ENCODE results near the gene NRP2.

The NRP2 gene

DNA sequence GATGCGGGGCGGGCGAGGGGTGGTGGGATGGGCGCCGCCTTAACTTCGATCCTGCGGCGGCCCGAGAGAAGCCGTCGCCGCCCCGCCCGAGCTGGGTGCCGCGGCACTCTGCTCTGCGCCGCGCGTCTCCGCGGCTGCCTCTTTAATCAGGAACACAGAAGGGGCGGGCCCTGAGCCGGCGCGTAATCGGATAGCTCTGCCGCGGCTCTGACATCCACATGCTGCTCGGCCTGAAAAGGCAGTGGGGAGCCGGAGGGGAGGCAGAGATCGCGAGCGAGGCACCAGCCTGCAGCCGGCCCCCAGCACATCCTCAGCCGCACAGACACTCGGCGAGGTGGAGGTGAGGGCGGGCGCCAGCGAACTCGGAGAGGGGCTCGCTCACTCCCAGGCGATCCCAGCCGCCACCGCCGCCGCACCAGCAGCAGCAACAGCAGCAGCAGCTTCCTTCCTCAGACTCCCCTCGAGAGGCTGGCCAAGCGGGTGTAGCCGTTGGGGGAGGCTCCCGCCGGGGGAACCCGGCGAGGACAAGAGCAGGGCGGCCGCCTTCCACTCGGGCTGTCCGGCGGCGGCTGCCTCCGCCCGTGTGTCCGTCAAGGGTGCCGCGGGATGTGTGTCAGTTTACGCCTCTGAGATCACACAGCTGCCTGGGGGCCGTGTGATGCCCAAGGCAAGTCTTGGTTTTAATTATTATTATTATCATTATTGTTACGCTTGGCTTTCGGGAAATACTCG, at the start of gene NRP2:
Gene NRP2 (plus strand): TSS at position 263 of the 732 bp plus-strand sequence. CDS start 790 bp downstream, outside the sequence.
- peak; percentile 48 for DNase-seq

- DNase-seq: no peak
Measured at GRCh38 chr2:205633994-205634393, 48.3 kb upstream of the NRP2 start.

DNA sequence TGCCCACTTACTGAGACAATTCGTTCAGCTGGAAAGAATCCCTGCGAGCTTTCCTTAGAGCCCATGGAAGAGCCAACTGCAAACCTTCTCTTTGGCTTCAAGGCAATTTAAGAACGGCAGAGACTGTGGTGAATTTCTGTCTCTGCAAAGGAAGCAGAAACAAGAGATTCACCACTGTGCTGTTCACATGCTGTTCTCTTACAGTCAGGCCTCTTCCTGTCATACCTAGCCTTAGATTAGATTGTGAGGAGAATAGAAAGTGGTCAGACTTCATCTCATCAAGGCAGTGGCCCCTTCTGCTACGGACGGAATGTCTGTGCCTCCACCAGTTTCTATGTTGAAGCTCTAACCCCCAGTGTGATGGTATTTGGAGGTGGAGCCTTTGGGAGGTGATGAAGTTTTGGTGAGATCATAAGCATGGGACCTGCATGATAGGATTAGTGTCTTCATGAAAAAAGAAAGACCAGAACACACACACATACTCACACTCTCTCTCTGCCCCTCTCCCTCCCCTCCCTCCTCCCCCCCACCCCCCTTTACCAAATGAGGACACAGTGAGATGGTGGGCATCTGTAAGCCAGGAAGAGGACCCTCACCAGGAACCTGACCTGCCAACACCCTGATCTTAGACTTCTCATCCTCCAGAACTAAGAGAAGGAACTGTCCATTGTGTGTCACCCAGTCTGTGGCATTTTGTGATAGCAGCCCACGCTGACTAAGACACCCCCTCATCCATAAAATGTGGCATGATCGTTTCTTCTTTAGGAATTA, 45.6 kb upstream of the NRP2 start:
- no peak for DNase-seq

GRCh38 chr2:205637320-205637602, 45.0 kb upstream of the NRP2 start:
- DNase-seq: no peak

DNA sequence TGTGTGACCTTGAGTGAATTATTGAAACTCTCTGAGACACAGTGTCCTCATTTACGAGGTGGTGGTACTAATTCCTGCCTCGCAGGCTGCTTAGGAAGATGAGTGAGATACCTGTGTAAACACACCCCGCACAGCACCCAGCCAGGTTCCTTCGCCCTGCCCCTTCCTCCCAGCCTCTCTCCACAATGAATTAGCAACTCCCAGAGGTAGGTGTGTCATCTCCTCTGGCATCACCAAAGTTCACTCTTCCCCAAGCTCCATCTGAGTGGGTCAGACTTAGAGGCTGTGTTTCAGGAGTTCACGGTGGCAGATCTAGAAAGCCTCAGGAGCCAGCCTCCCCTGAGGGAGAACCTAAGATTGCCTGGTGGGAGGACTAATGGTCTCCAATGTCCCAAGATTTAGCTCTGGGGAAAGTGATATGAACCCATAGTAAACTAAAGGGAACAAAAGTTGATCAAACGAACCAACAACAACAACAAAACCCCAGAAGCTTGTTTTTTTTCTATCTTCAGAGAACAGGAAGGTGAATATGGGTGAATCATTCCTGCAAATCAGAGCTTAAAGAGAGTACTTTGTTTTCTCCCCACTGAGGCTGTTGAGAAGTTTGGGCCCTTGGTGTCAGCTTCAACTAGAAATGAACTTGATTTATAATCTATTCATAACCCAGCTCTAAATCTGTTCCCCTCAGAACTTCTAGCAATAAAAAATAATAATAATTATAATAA, 44.4 kb upstream of the NRP2 start:
- no peak for DNase-seq

DNA sequence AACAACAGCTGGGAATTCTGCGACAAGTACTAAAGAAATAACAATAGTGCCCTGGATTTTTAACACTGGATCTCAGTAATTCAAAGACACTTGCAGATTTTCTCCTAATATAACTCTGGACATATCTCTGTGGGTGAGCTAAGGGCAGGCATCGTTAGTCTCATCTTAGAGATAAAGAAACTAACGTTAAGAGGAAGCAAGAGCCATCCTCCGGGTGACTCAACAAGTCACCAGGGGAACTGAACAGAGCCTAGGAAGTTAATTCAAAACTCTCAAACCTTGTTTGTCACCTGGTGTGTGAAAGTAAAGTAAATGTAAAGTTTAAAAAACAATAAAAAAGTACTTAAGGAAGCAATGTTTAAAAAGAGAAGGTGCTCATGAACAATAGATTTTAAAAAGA, 41.6 kb upstream of the NRP2 start:
- no peak for DNase-seq

DNA sequence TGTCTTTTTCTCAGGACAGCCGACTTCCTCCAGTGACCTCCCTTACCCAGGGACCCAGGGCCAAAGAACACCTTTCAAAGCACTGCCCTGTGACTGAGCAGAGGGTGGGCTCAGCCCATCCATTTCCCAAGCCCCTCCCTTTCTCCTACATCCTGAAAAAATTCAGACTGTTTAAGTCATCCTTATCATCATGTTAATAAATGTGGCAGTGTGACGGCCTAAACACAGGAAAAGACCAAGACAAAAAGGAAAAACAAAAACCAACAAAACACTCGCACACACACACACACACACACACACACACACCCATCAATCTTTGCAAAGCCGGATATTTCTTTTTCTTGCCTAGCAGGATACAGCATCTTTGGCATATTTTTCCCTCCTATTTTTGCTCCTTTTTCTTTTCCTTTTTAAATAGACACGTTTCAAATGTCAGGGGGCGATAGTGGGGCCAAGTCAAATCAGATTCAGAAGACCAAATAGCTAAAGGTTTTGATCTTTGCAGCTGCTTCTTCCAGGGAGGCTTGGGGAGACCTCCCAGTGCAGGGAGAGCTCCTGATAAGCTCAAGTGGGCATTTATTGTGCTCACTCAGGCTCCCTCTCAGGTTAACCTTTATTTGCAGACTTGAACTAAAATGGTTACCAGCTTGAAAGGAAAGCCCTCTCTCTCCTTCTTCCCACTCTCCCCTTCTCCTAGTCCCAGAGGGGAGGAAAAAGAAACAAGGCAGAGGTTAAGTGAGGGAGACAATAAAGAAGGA, 39.5 kb upstream of the NRP2 start:
- no peak for DNase-seq

DNA sequence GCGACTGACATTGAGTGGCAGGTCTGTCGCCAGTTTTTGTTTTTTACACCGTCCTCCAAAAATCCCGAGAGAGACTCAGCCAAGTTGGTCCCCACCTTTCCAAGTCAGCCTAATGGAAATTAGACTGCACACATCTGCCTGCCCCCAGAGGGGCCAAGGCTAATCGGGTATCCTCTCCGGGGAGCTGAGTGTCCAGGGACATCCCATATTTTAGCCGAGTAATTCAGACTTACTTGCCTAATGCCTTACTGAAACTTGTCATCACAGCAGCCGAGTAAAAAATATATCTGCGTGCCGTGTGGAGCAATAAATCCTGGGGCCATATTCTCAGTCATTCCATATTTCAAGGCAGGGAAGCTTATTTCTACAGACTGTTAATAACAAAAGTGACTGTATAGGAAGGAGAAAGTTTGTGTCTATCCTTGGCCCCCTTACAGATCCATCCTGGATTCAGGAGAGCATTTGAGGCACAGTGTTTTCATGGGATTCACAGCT, 38.9 kb upstream of the NRP2 start:
- no peak for DNase-seq

DNA sequence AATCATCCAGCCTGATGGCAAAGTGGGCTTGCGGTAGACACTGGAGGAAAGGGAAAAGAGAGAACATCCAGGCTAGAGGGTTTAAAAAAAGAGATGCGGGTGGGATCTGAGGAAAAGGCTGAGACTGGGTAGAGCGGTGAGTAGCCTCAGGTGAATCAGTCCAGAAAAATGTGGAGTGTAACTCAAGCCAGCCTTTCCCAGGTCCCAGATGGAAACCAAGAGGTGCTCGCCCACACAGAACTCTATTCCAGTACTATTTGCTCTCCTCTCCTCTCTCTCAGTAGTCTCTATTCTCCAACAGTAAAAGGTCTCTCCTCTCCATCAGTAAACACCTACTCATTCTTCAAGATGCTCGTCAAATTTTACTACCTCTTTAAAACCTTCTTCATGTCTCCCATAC, 38.3 kb upstream of the NRP2 start:
- DNase-seq: no peak

GRCh38 chr2:205646680-205647079, 35.6 kb upstream of the NRP2 start:
- no peak for DNase-seq

DNA sequence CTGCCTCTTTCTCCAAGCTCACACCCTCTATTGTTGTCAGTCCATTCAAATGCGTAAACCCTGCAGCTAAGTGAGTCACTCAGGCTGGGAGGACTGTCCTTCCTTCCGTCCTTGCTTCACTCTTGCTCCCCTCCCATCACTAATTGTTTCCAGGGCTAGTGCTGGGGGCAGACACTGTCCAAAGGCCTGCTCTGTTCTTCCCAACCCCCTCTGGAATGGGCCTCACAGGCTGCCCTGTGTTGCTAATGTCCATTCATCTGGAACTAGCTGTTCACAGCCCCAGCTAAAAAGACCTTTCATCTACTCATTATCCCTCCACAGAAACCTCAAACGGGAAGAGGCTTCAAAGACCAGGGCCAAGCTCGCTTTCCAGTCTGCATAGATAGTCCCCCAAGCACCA, 31.9 kb upstream of the NRP2 start:
- no peak for DNase-seq

GRCh38 chr2:205650931-205651330, 31.4 kb upstream of the NRP2 start:
- DNase-seq: no peak

GRCh38 chr2:205651719-205652118, 30.6 kb upstream of the NRP2 start:
- DNase-seq: no peak

DNA sequence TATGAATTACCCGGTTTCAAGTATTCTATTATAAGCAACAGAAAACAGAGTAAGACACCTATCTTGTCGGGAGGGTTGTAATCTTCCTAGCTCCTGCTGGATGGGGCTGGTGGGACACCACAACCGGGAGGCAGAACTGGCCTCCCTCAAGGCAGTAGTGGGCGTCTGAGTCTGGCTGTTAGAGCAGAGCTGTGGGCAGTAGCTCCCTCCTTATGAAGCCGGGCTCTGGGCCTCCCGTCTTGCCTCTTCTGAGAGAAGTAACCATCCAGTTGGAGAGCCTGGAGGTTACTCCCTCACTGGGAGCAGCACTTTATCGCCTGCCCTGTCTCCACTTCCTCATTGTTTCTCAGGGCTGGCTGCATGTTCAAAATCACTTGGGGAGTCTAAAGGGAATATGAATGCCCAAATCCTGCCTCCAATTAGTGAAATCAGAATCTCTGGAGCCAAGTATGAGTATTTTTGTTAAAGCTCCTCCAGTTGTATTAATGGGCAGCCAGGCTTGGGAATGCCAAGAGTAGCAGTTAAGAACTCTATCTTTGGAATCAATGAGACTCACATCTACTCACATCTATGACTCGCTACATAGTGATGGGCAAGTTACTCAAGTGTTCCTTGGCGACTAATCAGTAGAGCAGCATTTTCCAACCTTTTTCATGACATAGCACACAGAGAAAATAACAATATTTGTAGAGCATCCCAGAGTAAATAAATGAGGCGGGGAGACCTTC, 27.3 kb upstream of the NRP2 start:
- DNase-seq: no peak

DNA sequence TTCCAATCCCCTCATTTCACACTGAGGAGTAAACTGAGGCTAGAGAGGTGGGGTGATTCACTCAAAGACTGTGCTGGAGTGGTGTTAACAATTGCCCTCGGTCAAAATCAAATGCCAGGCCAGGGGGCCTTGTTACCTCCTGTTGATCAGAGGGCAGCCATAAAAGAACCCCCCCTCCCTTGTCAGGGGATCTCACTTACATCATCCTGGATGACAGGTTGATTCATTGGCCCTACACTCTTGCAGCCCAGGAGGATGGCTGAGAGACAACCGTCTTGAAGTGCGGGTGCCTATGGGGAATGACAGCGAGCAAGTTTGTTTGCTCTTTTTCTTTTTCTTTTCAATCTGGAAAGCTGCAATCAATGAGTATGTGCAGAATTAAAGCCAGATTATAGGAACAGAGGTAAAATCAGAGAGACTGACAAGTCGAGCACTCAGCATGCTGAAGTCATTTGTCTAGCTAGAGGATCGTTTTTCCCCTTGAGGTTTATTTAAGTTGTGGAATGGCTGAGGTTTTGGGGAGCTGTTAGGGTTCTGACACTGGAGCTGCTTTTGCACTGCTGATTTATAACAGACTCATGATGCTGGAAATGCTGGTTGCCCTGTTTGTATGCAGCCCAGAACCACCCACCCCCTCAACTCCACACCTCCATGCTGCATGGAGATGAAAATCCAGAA, 26.4 kb upstream of the NRP2 start:
- DNase-seq: no peak

- no peak for DNase-seq
Measured at GRCh38 chr2:205656461-205656860, 25.8 kb upstream of the NRP2 start.

- no peak for DNase-seq
Measured at GRCh38 chr2:205656941-205657340, 25.4 kb upstream of the NRP2 start.

DNA sequence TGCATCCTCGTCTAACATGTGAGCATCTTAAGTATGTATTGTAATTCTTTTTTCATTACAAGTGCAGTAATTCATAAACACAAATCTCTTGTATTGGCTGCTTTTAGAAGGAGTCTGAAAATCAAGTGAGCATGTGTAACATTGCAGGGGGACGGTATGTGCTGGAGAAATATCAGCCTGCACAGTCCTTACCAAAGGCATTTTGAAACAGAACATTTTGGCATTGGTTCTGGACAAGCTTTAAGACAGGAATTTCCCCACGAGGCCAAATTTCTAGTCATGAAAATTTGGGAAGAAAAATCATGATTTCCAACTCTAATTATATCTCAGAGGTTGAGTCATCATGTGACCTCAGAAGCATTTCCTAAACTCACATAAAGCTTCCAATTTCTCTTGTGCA, 24.7 kb upstream of the NRP2 start:
- no peak for DNase-seq

DNA sequence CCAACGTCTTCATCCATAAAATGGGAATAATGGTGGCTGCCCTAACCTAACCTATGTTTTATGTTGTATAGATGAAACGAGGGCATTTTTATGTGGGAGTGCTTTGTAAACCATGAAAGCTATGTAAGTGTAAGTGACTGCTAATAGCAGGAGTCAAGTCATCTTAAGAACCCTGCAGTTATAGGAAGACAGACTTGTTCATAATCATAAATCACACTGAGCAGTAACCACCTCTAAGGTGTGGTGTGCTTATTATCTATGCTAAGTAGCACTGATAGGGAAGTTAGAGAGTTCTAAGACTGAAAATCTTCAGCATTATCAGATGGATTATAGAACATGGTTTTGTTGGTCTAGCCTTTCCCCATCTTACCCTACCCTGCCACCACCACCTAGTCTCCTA, 24.2 kb upstream of the NRP2 start:
- DNase-seq: no peak

- no peak for DNase-seq
Measured at GRCh38 chr2:205658572-205658971, 23.7 kb upstream of the NRP2 start.

DNA sequence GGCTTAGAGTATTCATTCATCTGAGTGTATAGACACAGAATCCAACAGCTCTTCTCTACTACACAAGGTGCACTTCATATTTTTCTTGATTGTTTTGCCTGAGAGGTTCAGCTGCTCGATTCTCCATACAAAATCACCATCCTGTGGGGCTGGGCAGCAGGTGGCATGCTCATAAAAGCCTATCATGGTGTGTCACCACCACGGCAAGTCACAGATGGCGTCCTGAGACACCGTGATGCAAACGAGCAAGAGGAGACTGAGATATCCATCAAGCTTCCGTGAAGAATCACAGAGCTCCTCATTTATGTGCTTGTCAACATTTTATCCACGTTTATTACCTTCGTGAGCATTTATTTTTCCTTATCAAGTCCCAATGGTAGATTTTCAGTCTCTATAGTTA, 22.4 kb upstream of the NRP2 start:
- DNase-seq: no peak

Data from NCI-H1048 (cell line).